K562 (cell line): ENCODE data around the gene UPK2. TPM values are rescaled to one million over a fixed set of nuclear protein-coding genes. Genes with fewer than 3 reads are reported as not detected.

Source experiments
- ATAC-seq: fragments of 200-7000 bp; cut with Tn5 transposase; 3 replicates; pipeline ENCODE4 v1.9.1; 2020; ENCODE audit warnings: moderate library complexity
- BruUV-seq: library from RNA; stranded (reverse); fragments of 400-500 nt; replicated peaks from 2 replicates; lab custom pipeline; 2021; lab: Mats Ljungman, UMichigan
- CTCF ChIA-PET: fragments of 300-600 bp; formaldehyde crosslinking; extraction: SDS; loops from one replicate; lab custom pipeline; 2021; ENCODE audit warnings: low intra/inter-chr PET ratio; lab: Yijun Ruan, JAX
- POLR2A ChIA-PET: fragments of 300-600, 350-650 bp; sonication (Branson Sonifier 250); formaldehyde crosslinking; extraction: SDS; loops from one replicate; lab custom pipeline; 2021; ENCODE audit warnings: antibody characterized with exemption, inconsistent platforms; lab: Yijun Ruan, JAX
- DNase-seq, 4 experiments: peaks; one replicate each; pipeline versions ENCODE4 v3.0.0 to v3.0.0-alpha.2; 2011 to 2018; ENCODE audit warnings: low spot score in 3 of 4, mixed read lengths in 3 of 4; ENCODE audit errors: extremely low read depth in 1 of 4
- FAIRE-seq: peaks from 2 replicates; lab custom pipeline; 2011; peaks lifted over from hg19 to GRCh38; lab: Jason Lieb, UNC
- H2AFZ ChIP-seq: 2 replicates; pipeline ENCODE4 v1.6.0; 2011; ENCODE audit warnings: low read depth, low read length, control low read depth, inconsistent platforms
- H3K27ac ChIP-seq: fragments of 200-600 bp; 3 replicates; pipeline ENCODE4 v1.8.0; 2011; ENCODE audit warnings: low read depth, mild to moderate bottlenecking, control low read depth, inconsistent platforms, low read length, moderate library complexity, mixed read lengths; ENCODE audit errors: extremely low read depth
- H3K27me3 ChIP-seq, 2 experiments: fragments of 300-600 bp in 1 of 2; 2 replicates in 1 of 2; 3 replicates in 1 of 2; pipeline versions ENCODE4 v1.6.0 to v1.8.0; 2011; ENCODE audit warnings: inconsistent platforms in 2 of 2, low read length in 2 of 2, mild to moderate bottlenecking in 1 of 2, mixed read lengths in 1 of 2, moderate library complexity in 1 of 2; ENCODE audit not compliant: control insufficient read depth in 2 of 2, insufficient read depth in 2 of 2
- H3K36me3 ChIP-seq: fragments of 300-600 bp; 3 replicates; pipeline ENCODE4 v1.8.0; 2011; ENCODE audit warnings: mild to moderate bottlenecking, low read length, inconsistent platforms; ENCODE audit not compliant: control insufficient read depth, insufficient read depth
- H3K4me1 ChIP-seq, 2 experiments: fragments of 200-600 bp in 1 of 2; replicated peaks in 1 of 2; 2 replicates in 1 of 2; 3 replicates in 1 of 2; pipeline versions ENCODE4 v1.5.1 to v1.8.0; 2011; ENCODE audit warnings: inconsistent platforms in 2 of 2, low read length in 2 of 2, mild to moderate bottlenecking in 1 of 2, mixed read lengths in 1 of 2, moderate library complexity in 1 of 2; ENCODE audit not compliant: control insufficient read depth in 2 of 2, insufficient read depth in 2 of 2
- H3K4me2 ChIP-seq: 2 replicates; pipeline ENCODE4 v1.6.1; 2011; ENCODE audit warnings: low read length, control low read depth, inconsistent platforms, mixed read lengths; ENCODE audit not compliant: insufficient read depth
- H3K4me3 ChIP-seq: fragments of 200-600 bp; sonication (generic), shearing (Covaris generic); 2 replicates; pipeline ENCODE4 v1.5.1; 2016; ENCODE audit warnings: control low read depth, inconsistent platforms
- H3K79me2 ChIP-seq: fragments of 200-600 bp; 3 replicates; pipeline ENCODE4 v1.8.0; 2011; ENCODE audit warnings: low read length, inconsistent platforms; ENCODE audit not compliant: control insufficient read depth, insufficient read depth
- H3K9ac ChIP-seq, 2 experiments: 2 replicates each; pipeline versions ENCODE4 v1.6.0 to v1.6.1; 2011; ENCODE audit warnings: low read depth in 2 of 2, low read length in 2 of 2, control low read depth in 1 of 2, inconsistent platforms in 1 of 2, mild to moderate bottlenecking in 1 of 2, mixed read lengths in 1 of 2; ENCODE audit not compliant: insufficient read depth in 1 of 2
- H3K9me1 ChIP-seq: one replicate; pipeline ENCODE4 v1.6.0; 2011; ENCODE audit warnings: inconsistent platforms, mild to moderate bottlenecking, low read length, moderate library complexity; ENCODE audit not compliant: control insufficient read depth, insufficient read depth
- H3K9me3 ChIP-seq: replicated peaks from 2 replicates; pipeline ENCODE4 v1.5.1; 2011; ENCODE audit warnings: low read depth, low read length, inconsistent platforms; ENCODE audit not compliant: control insufficient read depth, insufficient read depth
- H4K20me1 ChIP-seq: replicated peaks from 2 replicates; pipeline ENCODE4 v1.6.1; 2011; ENCODE audit warnings: low read length, inconsistent platforms, mixed read lengths; ENCODE audit not compliant: control insufficient read depth, insufficient read depth
- ASH1L ChIP-seq: fragments of 450-650 bp; IDR thresholded peaks from 2 replicates; pipeline ENCODE4 v1.6.1; 2018; ENCODE audit warnings: borderline replicate concordance, mild to moderate bottlenecking, low read depth; ENCODE audit not compliant: partially characterized antibody
- ATF3 ChIP-seq, 2 experiments: fragments of 450-650 bp in 1 of 2; sonication (generic) in 1 of 2; formaldehyde crosslinking in 1 of 2; IDR thresholded peaks in 1 of 2; conservative IDR thresholded peaks in 1 of 2; 2 replicates each; pipeline versions ENCODE4 v1.6.1 to v1.8.1; 2016 to 2023; ENCODE audit warnings: mild to moderate bottlenecking in 2 of 2, moderate library complexity in 2 of 2, inconsistent platforms in 1 of 2, missing genetic modification reagents in 1 of 2
- HMBOX1 ChIP-seq: sonication (generic); IDR thresholded peaks from 2 replicates; pipeline ENCODE4 v1.6.1; 2016
- LEF1 ChIP-seq: fragments of 450-650 bp; IDR thresholded peaks from 2 replicates; pipeline ENCODE4 v1.6.1; 2016; ENCODE audit warnings: mild to moderate bottlenecking
- MXD1 ChIP-seq: fragments of 250-450 bp; sonication (Bioruptor Pico); IDR thresholded peaks from 2 replicates; pipeline ENCODE4 v1.8.0; 2021; ENCODE audit warnings: borderline replicate concordance, mild to moderate bottlenecking, moderate library complexity; ENCODE audit not compliant: poor library complexity, severe bottlenecking
- NKRF ChIP-seq: fragments of 450-650 bp; IDR thresholded peaks from 2 replicates; pipeline ENCODE4 v1.6.1; 2016; ENCODE audit warnings: borderline replicate concordance
- NRF1 ChIP-seq, 2 experiments: fragments of 450-650 bp; IDR thresholded peaks in 1 of 2; conservative IDR thresholded peaks in 1 of 2; 2 replicates each; pipeline ENCODE4 v1.6.1; 2014; ENCODE audit warnings: mild to moderate bottlenecking in 2 of 2
- POLR2A ChIP-seq: fragments of 450-650 bp; conservative IDR thresholded peaks from 2 replicates; pipeline ENCODE4 v1.6.1; 2016
- PREB ChIP-seq: sonication (generic); formaldehyde crosslinking; IDR thresholded peaks from 2 replicates; pipeline ENCODE4 v1.8.1; 2023; ENCODE audit warnings: mild to moderate bottlenecking, missing genetic modification reagents
- SMAD4 ChIP-seq: fragments of 250-450 bp; sonication (Bioruptor Pico); conservative IDR thresholded peaks from 2 replicates; pipeline ENCODE4 v1.8.0; 2021; ENCODE audit warnings: inconsistent platforms, mild to moderate bottlenecking, moderate library complexity
- SMARCB1 ChIP-seq: IDR thresholded peaks from 2 replicates; pipeline ENCODE4 v1.6.1; 2011; ENCODE audit warnings: improper control_type of control experiment, low read depth; ENCODE audit not compliant: insufficient read length
- STAG1 ChIP-seq: sonication (generic); formaldehyde crosslinking; IDR thresholded peaks from 2 replicates; pipeline ENCODE4 v1.5.0; 2020; ENCODE audit warnings: missing genetic modification reagents, borderline replicate concordance
- TEAD1 ChIP-seq, 2 experiments: fragments of 450-650 bp in 1 of 2; sonication (generic) in 1 of 2; formaldehyde crosslinking; IDR thresholded peaks; 2 replicates each; pipeline versions ENCODE4 v1.4.0 to v1.8.0; 2020 to 2022; ENCODE audit warnings: mild to moderate bottlenecking in 2 of 2, missing genetic modification reagents in 1 of 2
- TEAD4 ChIP-seq, 2 experiments: sonication (generic) in 1 of 2; formaldehyde crosslinking in 1 of 2; IDR thresholded peaks; 2 replicates each; pipeline versions ENCODE4 v1.6.1 to v1.8.0; 2012 to 2022; ENCODE audit warnings: borderline replicate concordance in 1 of 2, inconsistent platforms in 1 of 2, low read length in 1 of 2, mild to moderate bottlenecking in 1 of 2, missing genetic modification reagents in 1 of 2
- ZNF436 ChIP-seq: fragments of 250-450, 450-650 bp; sonication (Bioruptor Pico); formaldehyde crosslinking; IDR thresholded peaks from 2 replicates; pipeline ENCODE4 v1.7.0; 2020; ENCODE audit warnings: mild to moderate bottlenecking
- ZNF76 ChIP-seq: fragments of 250-450 bp; sonication (Bioruptor Pico); IDR thresholded peaks from 2 replicates; pipeline ENCODE4 v1.4.0; 2020; ENCODE audit warnings: mild to moderate bottlenecking, moderate library complexity, borderline replicate concordance
- WGBS: fragments of 100-300 bp; shearing (Covaris generic); methylation state at CpG from one replicate; pipeline ENCODE4 v1.1.6; 2016; ENCODE audit warnings: low coverage, mixed read lengths; ENCODE audit not compliant: insufficient coverage; ENCODE audit errors: missing lambda C conversion rate; 5-methylcytosine and 5-hydroxymethylcytosine counted together
- in situ Hi-C: fragments of 300-500 bp; cut with MboI; formaldehyde crosslinking; loops from 4 replicates; pipeline ENCODE4 v1.15.0; 2018; ENCODE audit warnings: inconsistent platforms, mixed read lengths
- intact Hi-C: fragments of 100-400 bp; cut with micrococcal nuclease; formaldehyde crosslinking; loops from 2 replicates; pipeline ENCODE4 v1.14.2; 2022
- polyA plus RNA-seq, 8 experiments: library from polyadenylated mRNA; depleted of rRNA in 4 of 8; stranded (reverse) in 5 of 8; unstranded in 3 of 8; fragments of >200 nt; fragmentation: Nextera tagmentation in 2 of 8; fragmentation: Illumina TruSeq in 1 of 8; extraction: Ambion mirVana in 2 of 8; extraction: Trizol in 1 of 8; gene quantifications; 2 replicates each; pipeline versions ENCODE4 v1.2.1 to v1.2.3, GENCODE V29; 2011 to 2014; ENCODE audit warnings: inconsistent platforms in 1 of 8, missing spikeins in 1 of 8
- total RNA-seq, 7 experiments: library from RNA; depleted of rRNA in 6 of 7; stranded (reverse); fragments of >200 nt in 6 of 7; fragmentation: Illumina TruSeq in 2 of 7; extraction: Trizol in 2 of 7; gene quantifications; 2 replicates each; pipeline versions ENCODE4 v1.2.1 to v1.2.3, GENCODE V29; 2011 to 2021; ENCODE audit warnings: low replicate concordance in 1 of 7

Gene UPK2
- total and polyA plus RNA-seq, 9 of the 15 experiments (the other 6 are each of a cell fraction or from before 2014, with no cell fraction given), result not detected

- ATAC-seq (peak; percentile 44), DNase-seq (peak; percentile 28 to 67 (median 40)), FAIRE-seq (peak; percentile 74)
- H3K4me1 ChIP-seq, result peaks cover 9 to 13% of the 10 kb centered on the region in 2 experiments; a peak in 4 of 5 replicates
- peak overlapping the region; percentile 77 to 91 for H3K9ac ChIP-seq
- intact Hi-C loops, result loop anchor here (1.0 kb wide), 1 partner anchor 19 kb away; the partner anchor contains the start of genes RPS25 and TRAPPC4
- in situ Hi-C loops, result no loop called here
- peak overlapping the region; percentile 90 for H2AFZ ChIP-seq
- H3K27me3 ChIP-seq, result no peaks in the 10 kb centered on the region
- 8% methylated on average over 6 of the region's 6 CpGs for WGBS
- H3K79me2 ChIP-seq, result peaks cover 30% of the 10 kb centered on the region
- CTCF ChIA-PET, result no interaction called here
- H3K4me3 ChIP-seq, result peak overlapping the region; percentile 83
- POLR2A ChIA-PET, result interaction anchor here (1.5 to 2.3 kb wide), 3 partner anchors 9 to 20 kb away, joined by 4 to 12 read pairs (median 7); partner anchors contain the start of genes RPS25 and TRAPPC4
- BruUV-seq, result no TSS peak
- peaks cover 38% of the 10 kb centered on the region; the same call in 2 of the 3 replicates for H3K36me3 ChIP-seq
- H4K20me1 ChIP-seq, result no peaks in the 10 kb centered on the region
- H3K27ac ChIP-seq, result peak overlapping the region; percentile 46; the same call in 1 of the 3 replicates
- H3K9me3 ChIP-seq, result no peaks in the 10 kb centered on the region
- no peaks in the 10 kb centered on the region for H3K9me1 ChIP-seq
- H3K4me2 ChIP-seq, result peak overlapping the region; percentile 100
- TF ChIP-seq ZNF436 (no peak), ATF3 (IDR thresholded peaks at IDR 0.05) (peak; percentile 89), ATF3 (CRISPR knock-in tag; conservative IDR thresholded peaks at IDR 0.05) (no peak), TEAD1 (CRISPR knock-in tag; IDR thresholded peaks at IDR 0.05) (peak; percentile 27 to 48; a peak in 1 of 4 replicates), LEF1 (no peak), ASH1L (no peak), HMBOX1 (no peak), PREB (CRISPR knock-in tag) (no peak), NKRF (no peak), SMAD4 (no peak), STAG1 (CRISPR knock-in tag) (no peak), NRF1 (conservative IDR thresholded peaks at IDR 0.05 in 1 of 2, IDR thresholded peaks at IDR 0.05 in 1 of 2) (peak; percentile 52 to 58), SMARCB1 (no peak), POLR2A (no peak), TEAD4 (IDR thresholded peaks at IDR 0.05; ENCODE audit: low read length) (peak; percentile 64), TEAD4 (CRISPR knock-in tag; IDR thresholded peaks at IDR 0.05; ENCODE audit: borderline replicate concordance) (no peak), ZNF76 (no peak), MXD1 (CRISPR knock-in tag) (no peak)
Measured at GRCh38 chr11:118998822-118999221, 42.7 kb downstream of the UPK2 start.
